NCI-H1092 (cell line): ENCODE measurements around the gene CAPN3.

ENCODE experiments used
- DNase-seq: peaks from one replicate; lab custom pipeline; 2025; lab: John Stamatoyannopoulos, UW

Gene CAPN3

GRCh38 chr15:42456531-42456930, 97.2 kb downstream of the CAPN3 start:
- no peak for DNase-seq

GRCh38 chr15:42456971-42457370, 97.7 kb downstream of the CAPN3 start:
- no peak for DNase-seq

GRCh38 chr15:42457445-42458442, 98.4 kb downstream of the CAPN3 start:
- no peak for DNase-seq

- no peak for DNase-seq
Observed at GRCh38 chr15:42461261-42461660, 102.0 kb downstream of the CAPN3 start.
